IMR-90 (cell line): ENCODE measurements around the gene SULT1E1. TPM values are rescaled to one million over a fixed set of nuclear protein-coding genes. Genes with fewer than 3 reads are reported as not detected.

ENCODE experiments used
- ATAC-seq: fragments of 200-7000 bp; cut with Tn5 transposase; 2 replicates; pipeline ENCODE4 v1.9.1; 2020; ENCODE audit warnings: low read depth, mild to moderate bottlenecking, moderate library complexity
- BruUV-seq: library from RNA; stranded (reverse); fragments of 400-500 nt; replicated peaks from 2 replicates; lab custom pipeline; 2021; lab: Mats Ljungman, UMichigan
- CTCF ChIA-PET: fragments of 300-600 bp; formaldehyde crosslinking; extraction: SDS; loops from one replicate; lab custom pipeline; 2021; ENCODE audit warnings: antibody characterized with exemption; lab: Yijun Ruan, JAX
- POLR2A ChIA-PET: fragments of 300-600 bp; sonication (Branson Sonifier 250); formaldehyde crosslinking; loops from one replicate; lab custom pipeline; 2022; ENCODE audit warnings: antibody characterized with exemption; ENCODE audit not compliant: unreplicated experiment; lab: Charles Lee
- DNase-seq: peaks from one replicate; pipeline ENCODE4 v3.0.0; 2013
- H2AFZ ChIP-seq: replicated peaks from 2 replicates; pipeline ENCODE3; 2013; ENCODE audit warnings: low read length, mild to moderate bottlenecking; ENCODE audit not compliant: poor library complexity
- H2AK5ac ChIP-seq: 2 replicates; pipeline ENCODE4 v1.6.1; 2013; ENCODE audit warnings: low read depth, low read length, inconsistent platforms
- H2AK9ac ChIP-seq: replicated peaks from 2 replicates; pipeline ENCODE3; 2013; ENCODE audit warnings: mild to moderate bottlenecking, low read depth, low read length, moderate library complexity; ENCODE audit not compliant: poor library complexity
- H2BK120ac ChIP-seq: 2 replicates; pipeline ENCODE4 v1.6.1; 2013; ENCODE audit warnings: low read depth, low read length, inconsistent platforms
- H2BK15ac ChIP-seq: 3 replicates; pipeline ENCODE4 v1.6.1; 2013; ENCODE audit warnings: low read depth, low read length, inconsistent platforms
- H2BK20ac ChIP-seq: 2 replicates; pipeline ENCODE4 v1.6.1; 2013; ENCODE audit warnings: low read depth, mild to moderate bottlenecking, inconsistent platforms, low read length, moderate library complexity
- H2BK5ac ChIP-seq: 2 replicates; pipeline ENCODE4 v1.6.1; 2013; ENCODE audit warnings: mild to moderate bottlenecking, low read depth, low read length, inconsistent platforms; ENCODE audit not compliant: poor library complexity, severe bottlenecking
- H3K14ac ChIP-seq: replicated peaks from 2 replicates; pipeline ENCODE4 v1.6.1; 2013; ENCODE audit warnings: low read depth, low read length, inconsistent platforms
- H3K18ac ChIP-seq: 2 replicates; pipeline ENCODE4 v1.6.1; 2013; ENCODE audit warnings: low read depth, low read length, control low read depth
- H3K23ac ChIP-seq: 2 replicates; pipeline ENCODE4 v1.6.1; 2013; ENCODE audit warnings: low read depth, low read length, inconsistent platforms
- H3K27ac ChIP-seq: 2 replicates; pipeline ENCODE4 v1.5.1; 2013; ENCODE audit warnings: mild to moderate bottlenecking, control low read depth, low read length; ENCODE audit not compliant: insufficient read depth
- H3K27me3 ChIP-seq: 2 replicates; pipeline ENCODE4 v1.6.1; 2013; ENCODE audit warnings: low read length; ENCODE audit not compliant: control insufficient read depth, insufficient read depth
- H3K36me3 ChIP-seq: 2 replicates; pipeline ENCODE4 v1.6.1; 2013; ENCODE audit warnings: low read length, mixed read lengths; ENCODE audit not compliant: control insufficient read depth, insufficient read depth
- H3K4ac ChIP-seq: 2 replicates; pipeline ENCODE4 v1.6.1; 2013; ENCODE audit warnings: low read depth, low read length, inconsistent platforms
- H3K4me1 ChIP-seq: 2 replicates; pipeline ENCODE4 v1.6.1; 2013; ENCODE audit warnings: low read length, mixed read lengths; ENCODE audit not compliant: control insufficient read depth, insufficient read depth
- H3K4me2 ChIP-seq: 2 replicates; pipeline ENCODE4 v1.6.1; 2013; ENCODE audit warnings: low read depth, mild to moderate bottlenecking, control low read depth, low read length, moderate library complexity
- H3K4me3 ChIP-seq: 2 replicates; pipeline ENCODE4 v1.5.1; 2013; ENCODE audit warnings: low read depth, mild to moderate bottlenecking, control low read depth, low read length, moderate library complexity; ENCODE audit not compliant: insufficient read depth
- H3K56ac ChIP-seq: 2 replicates; pipeline ENCODE4 v1.6.1; 2013; ENCODE audit warnings: low read length, inconsistent platforms; ENCODE audit not compliant: insufficient read depth; ENCODE audit errors: extremely low read depth
- H3K79me1 ChIP-seq, 2 experiments: 2 replicates each; pipeline ENCODE4 v1.6.1; 2013; ENCODE audit warnings: low read length in 2 of 2, inconsistent platforms in 1 of 2, low read depth in 1 of 2
- H3K9ac ChIP-seq: 2 replicates; pipeline ENCODE4 v1.6.1; 2013; ENCODE audit warnings: low read depth, low read length, control low read depth
- H3K9me1 ChIP-seq: 2 replicates; pipeline ENCODE4 v1.6.1; 2013; ENCODE audit warnings: low read length, inconsistent platforms; ENCODE audit not compliant: insufficient read depth
- H3K9me3 ChIP-seq: 2 replicates; pipeline ENCODE4 v1.6.1; 2013; ENCODE audit warnings: low read length; ENCODE audit not compliant: control insufficient read depth, insufficient read depth
- H4K20me1 ChIP-seq: 2 replicates; pipeline ENCODE4 v1.6.1; 2013; ENCODE audit warnings: low read length, inconsistent platforms; ENCODE audit not compliant: insufficient read depth
- H4K5ac ChIP-seq: 2 replicates; pipeline ENCODE4 v1.6.1; 2013; ENCODE audit warnings: mild to moderate bottlenecking, low read depth, low read length, control low read depth
- H4K8ac ChIP-seq, 2 experiments: 2 replicates each; pipeline ENCODE4 v1.6.1; 2013; ENCODE audit warnings: low read depth in 2 of 2, low read length in 2 of 2, control low read depth in 1 of 2, inconsistent platforms in 1 of 2
- H4K91ac ChIP-seq: 2 replicates; pipeline ENCODE4 v1.6.1; 2013; ENCODE audit warnings: low read depth, low read length, inconsistent platforms; ENCODE audit not compliant: insufficient read depth
- CEBPB ChIP-seq: IDR thresholded peaks from 2 replicates; pipeline ENCODE4 v1.6.1; 2012; ENCODE audit warnings: low read depth, low read length, improper control_type of control experiment
- ELK1 ChIP-seq: fragments of 150-350 bp; IDR thresholded peaks from 2 replicates; pipeline ENCODE4 v1.6.1; 2016; ENCODE audit warnings: low read depth, mild to moderate bottlenecking, low read length, moderate library complexity, borderline replicate concordance
- RFX5 ChIP-seq: IDR thresholded peaks from 2 replicates; pipeline ENCODE4 v1.8.0; 2012; ENCODE audit warnings: low read depth, mild to moderate bottlenecking, low read length, moderate library complexity
- SMC3 ChIP-seq: fragments of 150-350 bp; IDR thresholded peaks from 2 replicates; pipeline ENCODE4 v1.6.1; 2016; ENCODE audit warnings: low read depth, mild to moderate bottlenecking, antibody characterized with exemption, low read length, moderate library complexity
- WGBS, 2 experiments: methylation state at CpG; one replicate each; pipeline versions ENCODE4 v1.1.5 to v1.1.7; 2013; ENCODE audit warnings: missing lambda C conversion rate in 2 of 2; ENCODE audit not compliant: insufficient read length in 1 of 2; ENCODE audit errors: extremely low coverage in 2 of 2; 5-methylcytosine and 5-hydroxymethylcytosine counted together
- dilution Hi-C: fragments of 300-500 bp; cut with HindIII; formaldehyde crosslinking; loops from one replicate; pipeline ENCODE4 v1.14.3; 2018; ENCODE audit warnings: low sequenced_read_pairs; ENCODE audit not compliant: unreplicated experiment
- in situ Hi-C: fragments of 300-500 bp; cut with MboI; formaldehyde crosslinking; loops from 3 replicates; pipeline ENCODE4 v1.14.3; 2019; ENCODE audit warnings: low sequenced_read_pairs, inconsistent platforms, mixed read lengths
- intact Hi-C: fragments of 100-400 bp; cut with micrococcal nuclease; formaldehyde crosslinking; loops from 2 replicates; pipeline ENCODE4 v1.10.0; 2022
- polyA plus RNA-seq, 3 experiments: library from polyadenylated mRNA; depleted of rRNA; stranded (reverse); fragments of >200 nt; gene quantifications; 2 replicates each; pipeline ENCODE4 v1.2.3, GENCODE V29; 2012; ENCODE audit warnings: low replicate concordance in 1 of 3
- total RNA-seq: library from RNA; depleted of rRNA; stranded (reverse); fragments of >200 nt; gene quantifications from 2 replicates; pipeline ENCODE4 v1.2.3, GENCODE V29; 2012

The SULT1E1 gene
- total and polyA plus RNA-seq, 2 of the 4 experiments (the other 2 are of a cell fraction), result not detected

GRCh38 chr4:69833251-69833650, 26.7 kb downstream of the SULT1E1 start:
- POLR2A ChIA-PET, result no interaction called here
- DNase-seq (no peak), ATAC-seq (no peak)
- TF ChIP-seq RFX5, result no peak
- no peak for TF ChIP-seq ELK1
- no peak for TF ChIP-seq CEBPB
- TF ChIP-seq SMC3, result no peak
- no peak overlapping the region for H2BK15ac ChIP-seq
- H3K4ac ChIP-seq, result no peak overlapping the region
- H3K14ac ChIP-seq, result no peak overlapping the region
- no peak overlapping the region for H2AK9ac ChIP-seq
- CTCF ChIA-PET, result no interaction called here
- H4K20me1 ChIP-seq, result no peaks in the 10 kb centered on the region
- no peak overlapping the region for H3K27ac ChIP-seq
- H2BK20ac ChIP-seq, result no peak overlapping the region
- no peak overlapping the region for H2AFZ ChIP-seq
- no peaks in the 10 kb centered on the region for H3K9me3 ChIP-seq
- no peaks in the 10 kb centered on the region for H3K79me1 ChIP-seq
- no peaks in the 10 kb centered on the region for H3K27me3 ChIP-seq
- H3K9ac ChIP-seq, result no peak overlapping the region
- in situ Hi-C loops, result no loop called here
- intact Hi-C loops, result no loop called here
- no peak overlapping the region for H3K4me2 ChIP-seq
- H4K5ac ChIP-seq, result no peak overlapping the region
- H3K9me1 ChIP-seq, result no peaks in the 10 kb centered on the region
- H4K91ac ChIP-seq, result no peak overlapping the region
- H2AK5ac ChIP-seq, result no peak overlapping the region
- WGBS, 2 experiments, result no CpG with 5 or more reads among the region's 1 CpG
- H3K4me1 ChIP-seq, result no peaks in the 10 kb centered on the region
- BruUV-seq, result no TSS peak
- H3K56ac ChIP-seq, result no peak overlapping the region
- dilution Hi-C loops, result no loop called here
- no peak overlapping the region for H4K8ac ChIP-seq
- no peak overlapping the region for H2BK5ac ChIP-seq
- H3K36me3 ChIP-seq, result no peaks in the 10 kb centered on the region
- H3K23ac ChIP-seq, result no peak overlapping the region
- H3K4me3 ChIP-seq, result no peak overlapping the region
- no peak overlapping the region for H3K18ac ChIP-seq
- H2BK120ac ChIP-seq, result no peak overlapping the region
